GM23248 (cell line): Measurements from ENCODE around the gene FAM114A1.

Experiments
- EZH2 ChIP-seq: fragments of 200-600 bp; sonication (generic); IDR thresholded peaks from 2 replicates; pipeline ENCODE4 v1.6.1; 2018; ENCODE audit warnings: antibody characterized with exemption, mild to moderate bottlenecking; ENCODE audit not compliant: insufficient read depth, poor library complexity, severe bottlenecking
- EZH2phosphoT487 ChIP-seq: fragments of 200-600 bp; sonication (generic); IDR thresholded peaks from 2 replicates; pipeline ENCODE4 v1.6.1; 2018; ENCODE audit warnings: antibody characterized with exemption, moderate library complexity, mild to moderate bottlenecking, low read depth; ENCODE audit not compliant: insufficient read depth

- TF ChIP-seq EZH2phosphoT487 (no peak), EZH2 (no peak)
Measured at GRCh38 chr4:38907696-38908270, 40.2 kb downstream of the FAM114A1 start.
